ENCODE data around the gene COL6A2.
"Not testable (repeated sequence)": the region's sequence is repeated elsewhere in the genome, so short reads cannot be mapped to it uniquely, and the experiment has no call there.

The COL6A2 gene

GRCh38 chr21:46155514-46156377 is 57.8 kb downstream of the COL6A2 start, which contains the start of gene FTCD:
Gene FTCD, minus strand, starts transcription at chr21:46155579. Its CDS starts 56 bp downstream, at chr21:46155523.
- no peak for DNase-seq (ENCODE audit: low read depth)

DNA sequence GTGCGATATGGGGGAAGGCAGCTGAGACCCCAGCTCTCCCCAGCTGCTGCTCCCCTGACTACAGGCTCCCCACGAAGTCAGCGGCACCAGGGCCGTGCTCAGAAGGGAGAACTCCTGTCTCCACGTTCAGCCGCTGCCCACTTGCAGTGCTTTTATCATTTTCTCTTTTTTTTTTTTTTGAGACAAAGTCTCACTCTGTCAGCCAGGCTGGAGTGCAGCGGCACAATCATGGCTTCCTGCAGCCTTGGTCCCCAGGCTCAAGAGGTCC is 58.4 kb downstream of the COL6A2 start:
- DNase-seq (ENCODE audit: low read depth): no peak

DNA sequence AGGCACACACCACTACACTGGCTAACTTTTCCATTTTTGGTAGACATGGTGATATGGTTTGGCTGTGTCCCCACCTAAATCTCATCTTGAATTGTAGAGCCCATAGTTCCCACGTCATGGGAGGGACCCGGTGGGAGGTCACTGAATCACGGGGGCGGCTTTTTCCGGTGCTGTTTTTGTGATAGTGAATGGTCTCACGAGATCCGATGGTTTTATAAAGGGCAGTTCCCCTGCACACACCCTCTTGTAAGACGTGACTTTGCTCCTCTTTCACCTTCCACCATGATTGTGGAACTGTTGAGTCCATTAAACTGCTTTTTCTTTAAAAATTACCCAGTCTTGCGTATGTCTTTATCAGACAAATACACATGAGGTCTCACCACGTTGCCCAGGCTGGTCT is 58.8 kb downstream of the COL6A2 start:
- no peak for DNase-seq (ENCODE audit: low read depth)

DNA sequence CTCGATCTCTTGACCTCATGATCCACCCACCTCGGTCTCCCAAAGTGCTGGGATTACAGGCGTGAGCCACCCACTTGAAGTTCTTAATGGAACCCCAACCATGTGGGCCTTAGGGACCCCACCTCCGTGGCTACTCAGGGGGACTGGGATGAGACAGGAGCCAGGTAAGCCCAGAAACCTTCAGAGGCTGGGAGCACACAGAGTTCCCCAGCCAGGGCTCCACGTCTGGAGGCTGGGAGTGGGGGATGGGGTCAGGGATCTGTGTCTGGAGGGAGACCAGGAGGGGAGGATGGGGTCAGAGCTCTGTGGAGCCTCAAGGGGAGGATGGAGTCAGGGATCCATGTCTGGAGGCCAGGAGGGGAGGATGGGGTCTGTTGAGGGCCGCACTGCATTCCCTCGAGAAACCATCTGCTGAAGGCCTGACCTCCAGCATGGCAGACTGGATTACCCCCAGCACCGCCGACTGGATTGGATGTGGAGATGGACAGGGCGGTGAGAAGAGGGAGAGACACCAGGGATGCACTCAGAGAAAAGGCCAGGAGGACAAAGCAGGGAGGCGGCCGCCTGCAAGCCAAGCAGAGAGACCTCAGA is 59.6 kb downstream of the COL6A2 start:
- DNase-seq (ENCODE audit: low read depth): no peak

DNA sequence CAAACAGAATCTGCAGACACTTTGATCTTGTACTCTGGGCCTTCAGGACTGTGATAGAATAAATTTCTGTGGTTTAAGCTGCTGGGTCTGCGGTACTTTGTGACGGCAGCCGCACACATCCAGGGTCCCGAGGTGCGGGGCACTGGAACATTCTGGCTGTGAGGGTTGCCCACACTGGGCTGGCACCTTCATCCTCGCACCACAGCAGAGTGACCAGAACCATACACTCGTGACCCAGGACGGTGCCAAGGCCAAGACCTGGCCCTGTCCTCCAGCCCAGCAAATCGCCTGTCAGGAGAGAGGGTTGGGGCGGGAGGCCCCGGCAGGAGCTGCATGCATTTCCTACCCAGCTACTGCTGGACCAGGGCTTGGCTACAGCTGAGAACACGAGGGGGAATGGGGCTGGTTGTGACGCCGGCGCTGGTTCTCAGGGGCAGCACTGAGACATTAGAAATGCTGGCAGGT is 60.1 kb downstream of the COL6A2 start:
- DNase-seq (ENCODE audit: low read depth): no peak

DNA sequence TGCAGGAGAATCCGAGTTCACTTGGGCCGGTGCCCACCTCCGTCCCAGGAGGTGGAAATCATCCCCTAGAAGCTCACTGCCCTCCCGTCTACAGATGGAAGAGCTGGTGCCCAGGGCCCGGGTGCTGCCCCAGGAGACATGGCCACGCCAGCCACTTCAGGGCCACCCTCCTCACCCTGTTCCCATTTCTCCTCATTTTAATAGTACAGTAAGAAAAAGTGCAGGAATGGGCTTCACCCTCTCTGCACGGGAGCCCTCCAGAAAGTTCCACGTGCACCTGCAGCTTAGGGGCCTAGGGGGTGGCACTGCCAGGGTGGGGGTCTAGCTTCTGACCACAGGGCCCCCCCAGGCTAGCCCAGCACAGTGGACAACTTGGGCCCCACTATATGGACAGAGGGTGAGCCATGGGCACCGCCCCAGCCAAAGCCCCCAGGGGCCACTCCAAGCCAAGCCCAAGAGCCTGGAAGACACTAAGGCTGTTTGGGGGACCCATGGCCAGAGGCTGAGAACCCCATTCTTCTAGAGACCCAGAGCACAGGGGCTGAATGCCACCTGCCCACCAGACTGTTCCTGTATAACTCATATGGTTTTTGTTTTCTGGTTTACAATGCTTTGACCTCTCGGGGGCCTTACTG is 60.9 kb downstream of the COL6A2 start:
- no peak for DNase-seq (ENCODE audit: low read depth)

DNA sequence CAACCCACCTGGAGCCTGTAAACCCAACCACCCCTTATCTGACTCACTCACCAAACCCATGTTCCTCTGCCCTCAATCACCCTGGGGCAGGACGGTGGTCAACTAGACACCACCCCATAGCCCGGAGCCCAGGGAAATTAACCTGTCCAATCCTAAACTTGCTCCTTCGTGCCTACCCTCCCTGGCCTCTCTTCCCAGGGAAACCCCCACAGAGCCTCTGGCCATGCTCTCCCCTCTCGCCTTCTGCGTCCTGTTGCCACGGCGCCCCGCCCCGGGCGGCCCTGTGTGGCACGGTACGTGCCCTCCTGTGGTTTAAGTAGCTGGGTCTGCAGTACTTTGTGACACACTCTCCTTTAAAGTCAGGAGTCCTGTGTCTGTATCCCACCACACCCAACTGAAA is 61.5 kb downstream of the COL6A2 start:
- no peak for DNase-seq (ENCODE audit: low read depth)

DNA sequence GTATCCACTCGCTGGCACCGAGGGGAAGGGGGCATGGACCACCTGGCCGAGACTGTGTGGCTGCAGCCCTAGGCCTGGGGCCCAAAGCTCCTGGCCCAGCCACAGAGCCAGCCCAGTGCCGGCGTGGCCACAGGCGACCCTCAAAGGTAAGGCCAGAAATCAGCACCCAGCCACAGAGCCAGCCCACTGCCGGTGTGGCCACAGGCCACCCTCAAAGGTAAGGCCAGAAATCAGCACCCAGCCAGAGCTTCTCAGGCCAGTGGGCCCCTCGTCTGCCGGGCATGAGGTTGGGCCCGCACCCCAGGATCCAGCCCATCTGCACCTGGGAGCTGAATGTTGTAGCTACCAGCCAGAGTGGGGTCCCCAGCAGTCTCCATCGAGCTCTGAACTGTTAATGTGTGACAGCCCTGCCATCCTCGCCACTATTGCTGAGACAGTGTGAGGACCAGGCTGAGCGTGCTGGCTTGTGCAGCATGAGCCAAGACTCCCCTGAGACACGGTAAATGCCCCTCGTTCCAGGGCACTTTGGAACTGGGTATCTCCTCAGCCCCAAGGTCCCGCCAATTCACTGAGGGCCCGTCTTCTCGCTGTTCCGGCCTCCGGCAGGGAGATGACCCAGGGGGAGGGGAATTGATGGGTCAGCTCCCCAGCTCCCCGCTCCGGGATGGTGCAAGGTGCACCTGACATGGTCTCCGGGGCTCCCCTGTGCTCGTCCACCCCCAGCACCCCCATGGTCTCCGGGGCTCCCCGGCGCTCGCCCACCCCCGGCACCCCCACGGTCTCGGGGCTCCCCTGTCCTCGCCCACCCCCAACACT is 62.1 kb downstream of the COL6A2 start:
- DNase-seq (ENCODE audit: low read depth): no peak

DNA sequence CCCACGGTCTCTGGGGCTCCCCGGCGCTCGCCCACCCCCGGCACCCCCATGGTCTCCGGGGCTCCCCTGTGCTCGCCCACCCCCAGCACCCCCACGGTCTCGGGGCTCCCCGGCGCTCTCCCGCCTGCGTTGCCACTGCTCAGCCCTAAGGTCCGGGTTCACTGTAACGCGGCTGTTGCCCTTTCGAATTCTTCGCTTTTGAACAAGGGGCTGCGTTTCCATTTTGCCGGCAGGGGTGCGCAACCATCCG is 62.7 kb downstream of the COL6A2 start:
- DNase-seq (ENCODE audit: low read depth): no peak

- no peak for DNase-seq (ENCODE audit: low read depth)
Observed at GRCh38 chr21:46160907-46161632, 63.2 kb downstream of the COL6A2 start.

DNA sequence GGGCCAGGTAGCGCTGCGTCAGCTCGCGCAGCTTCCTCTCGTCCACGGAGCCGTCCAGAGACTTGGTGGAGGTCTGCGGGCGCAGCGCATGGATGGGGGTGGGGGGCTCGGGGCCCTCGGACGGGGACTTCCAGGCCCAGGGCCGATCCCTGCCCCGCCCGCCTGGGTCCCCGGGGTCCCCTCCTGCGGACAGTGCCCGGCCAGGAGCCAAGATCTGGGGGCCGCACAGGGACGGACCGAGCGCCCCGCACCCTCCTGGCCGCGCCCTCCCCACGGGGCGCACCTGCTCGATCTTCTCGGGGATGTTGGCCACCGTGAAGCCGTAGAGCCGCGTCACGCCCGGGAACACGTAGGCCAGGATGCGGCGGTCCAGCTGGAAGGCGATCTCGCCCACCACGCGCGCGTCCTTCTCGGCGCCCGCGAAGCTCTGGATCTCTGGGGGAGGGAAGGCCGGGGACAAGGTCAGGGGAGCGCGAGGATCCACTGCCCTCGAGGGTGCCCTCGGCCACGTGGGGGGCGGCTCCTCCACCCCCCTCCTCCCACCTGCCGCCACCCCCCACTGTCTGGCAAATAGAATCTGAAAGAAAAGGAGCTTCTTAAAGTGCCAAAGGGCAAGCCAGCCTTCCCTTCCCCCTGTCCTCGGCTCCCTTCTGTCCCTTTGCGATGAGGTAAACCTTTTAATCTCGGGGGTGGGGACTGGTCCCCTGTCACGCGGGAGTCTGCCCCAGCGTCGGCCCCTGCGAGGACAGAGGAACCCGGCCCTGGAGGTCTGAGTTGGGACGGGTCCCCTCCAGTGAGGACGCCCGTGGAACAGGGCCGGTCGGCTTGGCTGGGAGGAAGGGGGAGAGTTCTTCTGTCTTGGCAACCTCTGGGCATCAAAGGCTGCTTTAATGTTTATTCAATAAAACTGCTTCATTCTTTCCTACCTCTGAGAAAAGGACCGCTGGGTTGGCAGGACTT is 64.0 kb downstream of the COL6A2 start:
- DNase-seq (ENCODE audit: low read depth): no peak

GRCh38 chr21:46163380-46163779 is 65.5 kb downstream of the COL6A2 start:
- no peak for DNase-seq (ENCODE audit: low read depth)

- no peak for DNase-seq (ENCODE audit: low read depth)
Observed at GRCh38 chr21:46165098-46165497, 67.2 kb downstream of the COL6A2 start.

DNA sequence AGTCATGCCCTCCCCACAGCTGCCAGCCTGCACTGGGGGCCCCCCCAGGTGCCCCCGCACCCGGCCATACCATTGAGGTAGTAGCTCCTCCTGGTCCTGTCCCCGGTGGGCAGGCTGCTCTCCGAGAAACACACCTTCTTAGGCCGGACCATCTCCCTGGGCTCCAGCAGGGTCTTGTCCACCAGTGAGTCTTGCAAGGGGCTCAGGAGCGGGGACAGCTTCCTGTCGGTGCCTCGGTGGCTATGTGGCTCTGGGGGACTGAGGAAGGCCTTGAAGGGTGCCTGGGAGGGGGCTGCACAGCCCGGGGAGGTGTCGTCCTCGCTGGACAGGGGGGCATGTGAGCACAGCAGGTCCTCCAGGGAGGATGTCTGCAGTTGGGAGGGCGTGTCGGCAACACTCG is 70.3 kb downstream of the COL6A2 start:
- DNase-seq (ENCODE audit: low read depth): no peak

DNA sequence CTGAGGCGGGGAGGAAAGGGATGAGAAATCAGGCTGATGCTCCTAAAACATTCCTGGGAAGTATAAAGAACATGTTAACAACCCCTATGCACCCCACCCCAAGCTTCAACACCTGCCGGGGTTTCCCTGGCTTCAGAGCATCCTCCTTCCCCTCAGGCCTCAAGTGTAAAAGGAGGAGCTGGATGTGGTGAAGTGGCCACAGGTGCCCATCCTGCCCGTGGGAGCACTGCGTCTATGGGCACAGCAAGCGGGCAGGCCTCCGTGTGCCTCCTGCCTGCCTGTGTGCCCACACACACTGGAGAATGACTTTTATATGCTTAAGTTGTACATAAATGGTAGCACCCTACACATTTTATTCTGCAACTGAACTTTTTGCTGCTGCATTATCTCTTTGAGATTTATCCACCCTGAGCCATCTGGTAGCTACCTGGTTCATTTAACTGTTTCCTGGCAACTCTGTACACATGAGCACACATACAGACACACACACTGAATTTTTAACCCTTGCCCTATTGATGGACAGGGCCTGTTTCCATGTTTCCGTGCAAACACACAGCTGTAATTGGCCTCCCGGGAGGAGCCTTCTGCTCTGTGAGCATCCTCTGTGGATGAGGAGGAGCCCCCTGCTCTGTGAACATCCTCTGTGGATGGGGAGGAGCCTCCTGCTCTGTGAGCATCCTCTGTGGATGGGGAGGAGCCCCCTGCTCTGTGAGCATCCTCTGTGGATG is 70.9 kb downstream of the COL6A2 start:
- no peak for DNase-seq (ENCODE audit: low read depth)

DNA sequence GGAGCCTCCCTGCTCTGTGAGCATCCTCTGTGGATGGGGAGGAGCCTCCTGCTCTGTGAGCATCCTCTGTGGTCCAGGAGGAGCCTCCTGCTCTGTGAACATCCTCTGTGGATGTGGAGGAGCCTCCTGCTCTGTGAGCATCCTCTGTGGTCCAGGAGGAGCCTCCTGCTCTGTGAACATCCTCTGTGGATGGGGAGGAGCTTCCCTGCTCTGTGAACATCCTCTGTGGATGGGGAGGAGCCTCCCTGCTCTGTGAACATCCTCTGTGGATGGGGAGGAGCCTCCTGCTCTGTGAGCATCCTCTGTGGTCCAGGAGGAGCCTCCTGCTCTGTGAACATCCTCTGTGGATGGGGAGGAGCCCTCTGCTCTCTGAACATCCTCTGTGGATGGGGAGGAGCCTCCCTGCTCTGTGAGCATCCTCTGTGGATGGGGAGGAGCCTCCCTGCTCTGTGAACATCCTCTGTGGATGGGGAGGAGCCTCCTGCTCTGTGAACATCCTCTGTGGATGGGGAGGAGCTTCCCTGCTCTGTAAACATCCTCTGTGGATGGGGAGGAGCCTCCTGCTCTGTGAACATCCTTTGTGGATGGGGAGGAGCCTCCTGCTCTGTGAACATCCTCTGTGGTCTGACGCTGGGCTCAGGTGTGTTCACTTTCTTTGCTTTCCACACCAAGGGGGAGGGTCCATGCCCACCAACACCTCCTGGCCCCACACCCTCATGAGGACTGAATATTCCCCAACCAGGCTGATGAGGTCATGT is 72.7 kb downstream of the COL6A2 start:
- DNase-seq (ENCODE audit: low read depth): not testable (repeated sequence)

GRCh38 chr21:46171585-46171984 is 73.7 kb downstream of the COL6A2 start:
- no peak for DNase-seq (ENCODE audit: low read depth)

- no peak for DNase-seq (ENCODE audit: low read depth)
Observed at GRCh38 chr21:46171996-46172862, 74.3 kb downstream of the COL6A2 start.

All from T follicular helper cell (primary cell).